Mucosa of descending colon (tissue), 3 donors: ENCODE measurements around the gene MYH9. TPM values are rescaled to one million over a fixed set of nuclear protein-coding genes. Genes with fewer than 3 reads are reported as not detected.

Source experiments
- ATAC-seq: fragments of 200-7000 bp; cut with Tn5 transposase; one replicate; pipeline ENCODE4 v1.9.1; 2020; ENCODE audit warnings: mild to moderate bottlenecking, moderate library complexity
- DNase-seq, 3 donors: peaks; one replicate each; pipeline ENCODE4 v3.0.0-alpha.2; 2020
- H3K36me3 ChIP-seq: fragments of 200-600 bp; one replicate; pipeline ENCODE4 v1.8.0; 2021; ENCODE audit warnings: low read depth, mild to moderate bottlenecking
- H3K4me1 ChIP-seq: fragments of 200-600 bp; one replicate; pipeline ENCODE4 v1.8.0; 2021; ENCODE audit warnings: low read depth, mild to moderate bottlenecking
- H3K4me3 ChIP-seq: fragments of 200-600 bp; one replicate; pipeline ENCODE4 v1.8.0; 2021; ENCODE audit warnings: mild to moderate bottlenecking
- H3K9me3 ChIP-seq: fragments of 200-600 bp; one replicate; pipeline ENCODE4 v1.8.0; 2021; ENCODE audit warnings: mild to moderate bottlenecking
- intact Hi-C, 2 donors: fragments of 100-400 bp; cut with DNase I in 1 of 2; cut with micrococcal nuclease in 1 of 2; formaldehyde crosslinking; loops; one replicate each; pipeline versions ENCODE4 v1.11.0 to v1.11.1; 2022; cut with DNase I, micrococcal nuclease
- total RNA-seq, 3 donors: library from RNA; stranded (reverse); fragmentation: NEBNext Ultra II Directional in 2 of 3; extraction: Animal tissue kit (Norgen Biotek cat#: 25700) in 2 of 3; gene quantifications; one replicate each; pipeline versions ENCODE4 v1.2.1 to v1.2.4, GENCODE V29; 2021 to 2023
- TF ChIP-seq, protein P1 (sequence below): fragments of 200-600 bp; IDR thresholded peaks from one replicate; pipeline ENCODE4 v1.8.0; 2022; ENCODE audit warnings: antibody characterized with exemption, mild to moderate bottlenecking
- donor health status: DM: no; HTN: no; CAD: no; lungs with moderate emphysema.
- donor health status: DM: no; HTN: no; CAD: no.
- donor health status: DM: no; HTN: yes; CAD: no.

The MYH9 gene
- total RNA-seq, 3 donors from 2014 or later: 501 to 831 (median 599) TPM

DNA sequence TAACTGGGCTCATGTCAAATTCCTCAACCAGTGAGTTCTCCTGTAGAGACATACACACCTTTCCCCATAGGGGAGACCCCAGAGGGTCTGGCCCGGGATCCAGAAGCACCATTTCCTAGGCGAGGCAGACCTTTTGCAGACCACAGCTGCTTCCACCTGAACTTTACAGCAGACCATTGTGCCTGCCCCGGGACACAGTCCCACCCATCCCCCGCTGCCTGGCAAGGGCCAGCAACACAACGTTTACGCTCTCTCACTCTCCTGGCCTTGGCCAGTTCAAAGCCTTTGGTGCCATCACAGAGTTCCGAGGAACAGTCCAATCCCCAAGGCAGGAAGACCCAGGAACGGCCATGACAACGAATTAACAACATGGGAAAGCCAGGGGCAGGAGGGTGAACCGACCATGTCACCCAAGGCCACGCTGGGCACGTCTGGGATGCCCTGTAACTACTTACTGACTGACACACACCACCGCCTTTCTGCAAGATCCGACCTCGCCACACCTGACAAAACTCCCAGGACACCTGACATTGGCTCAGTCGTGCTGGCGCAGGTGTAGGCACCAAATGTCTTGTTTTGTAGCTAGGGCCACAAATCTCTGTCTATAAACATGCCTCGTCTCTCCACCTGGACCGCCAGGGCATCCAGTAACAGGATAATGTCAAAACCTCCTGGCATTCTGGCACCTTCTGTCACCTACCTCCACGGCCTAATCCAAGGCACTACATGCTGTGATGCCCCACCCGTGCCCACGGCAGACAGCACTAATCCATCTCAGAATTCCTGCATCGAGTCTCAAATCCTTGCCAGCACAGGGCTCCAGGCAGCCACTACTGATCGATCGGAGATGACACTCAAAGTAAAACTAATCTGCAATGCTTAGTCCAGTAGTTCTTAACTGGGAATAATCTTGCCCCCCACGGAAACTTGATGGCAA is 51.3 kb downstream of the MYH9 start:
- DNase-seq (no peak), ATAC-seq (no peak)
- no peak overlapping the region for H3K4me3 ChIP-seq
- intact Hi-C loops: no loop called here
- H3K9me3 ChIP-seq: no peaks in the 10 kb centered on the region
- TF ChIP-seq, protein P1, sequence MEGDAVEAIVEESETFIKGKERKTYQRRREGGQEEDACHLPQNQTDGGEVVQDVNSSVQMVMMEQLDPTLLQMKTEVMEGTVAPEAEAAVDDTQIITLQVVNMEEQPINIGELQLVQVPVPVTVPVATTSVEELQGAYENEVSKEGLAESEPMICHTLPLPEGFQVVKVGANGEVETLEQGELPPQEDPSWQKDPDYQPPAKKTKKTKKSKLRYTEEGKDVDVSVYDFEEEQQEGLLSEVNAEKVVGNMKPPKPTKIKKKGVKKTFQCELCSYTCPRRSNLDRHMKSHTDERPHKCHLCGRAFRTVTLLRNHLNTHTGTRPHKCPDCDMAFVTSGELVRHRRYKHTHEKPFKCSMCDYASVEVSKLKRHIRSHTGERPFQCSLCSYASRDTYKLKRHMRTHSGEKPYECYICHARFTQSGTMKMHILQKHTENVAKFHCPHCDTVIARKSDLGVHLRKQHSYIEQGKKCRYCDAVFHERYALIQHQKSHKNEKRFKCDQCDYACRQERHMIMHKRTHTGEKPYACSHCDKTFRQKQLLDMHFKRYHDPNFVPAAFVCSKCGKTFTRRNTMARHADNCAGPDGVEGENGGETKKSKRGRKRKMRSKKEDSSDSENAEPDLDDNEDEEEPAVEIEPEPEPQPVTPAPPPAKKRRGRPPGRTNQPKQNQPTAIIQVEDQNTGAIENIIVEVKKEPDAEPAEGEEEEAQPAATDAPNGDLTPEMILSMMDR: no peak
- peaks cover 16% of the 10 kb centered on the region for H3K36me3 ChIP-seq
- peaks cover 52% of the 10 kb centered on the region for H3K4me1 ChIP-seq

DNA sequence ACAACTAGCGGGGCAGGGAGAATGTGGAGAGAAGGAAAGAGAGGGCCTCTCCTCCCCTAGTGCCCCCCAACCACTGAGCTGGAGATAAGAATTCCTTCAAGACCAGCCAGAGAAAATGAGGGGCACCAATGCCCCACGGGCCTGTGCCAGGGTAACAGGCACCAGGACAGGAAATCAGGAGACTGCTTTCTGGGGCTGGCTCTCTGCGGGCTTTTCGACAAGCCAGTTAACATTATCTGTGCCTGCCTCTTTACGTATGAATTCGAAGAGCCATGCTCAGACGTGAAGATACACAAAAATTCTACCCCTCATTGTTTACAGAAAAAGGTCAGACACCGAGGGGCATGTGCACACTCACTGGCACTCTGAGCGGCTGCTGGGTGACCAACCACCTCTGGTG is 52.1 kb downstream of the MYH9 start:
- intact Hi-C loops: loop anchor here in 1 of 2 donors (2.0 kb wide), 1 partner anchor 51 kb away; the partner anchor contains the start of gene MYH9
- H3K36me3 ChIP-seq: peaks cover 14% of the 10 kb centered on the region
- no peaks in the 10 kb centered on the region for H3K9me3 ChIP-seq
- no peak for ATAC-seq
- TF ChIP-seq, protein P1: no peak
- H3K4me3 ChIP-seq: no peak overlapping the region
- DNase-seq: no peak
- peaks cover 59% of the 10 kb centered on the region for H3K4me1 ChIP-seq

- H3K36me3 ChIP-seq: peaks cover 14% of the 10 kb centered on the region
- H3K4me3 ChIP-seq: no peak overlapping the region
- no peaks in the 10 kb centered on the region for H3K9me3 ChIP-seq
- TF ChIP-seq, protein P1: no peak
- DNase-seq (no peak), ATAC-seq (no peak)
- intact Hi-C loops: loop anchor here in 1 of 2 donors (2.0 kb wide), 1 partner anchor 52 kb away; the partner anchor contains the start of gene MYH9
- peaks cover 65% of the 10 kb centered on the region for H3K4me1 ChIP-seq
Observed at GRCh38 chr22:36334821-36335603, 52.8 kb downstream of the MYH9 start.

DNA sequence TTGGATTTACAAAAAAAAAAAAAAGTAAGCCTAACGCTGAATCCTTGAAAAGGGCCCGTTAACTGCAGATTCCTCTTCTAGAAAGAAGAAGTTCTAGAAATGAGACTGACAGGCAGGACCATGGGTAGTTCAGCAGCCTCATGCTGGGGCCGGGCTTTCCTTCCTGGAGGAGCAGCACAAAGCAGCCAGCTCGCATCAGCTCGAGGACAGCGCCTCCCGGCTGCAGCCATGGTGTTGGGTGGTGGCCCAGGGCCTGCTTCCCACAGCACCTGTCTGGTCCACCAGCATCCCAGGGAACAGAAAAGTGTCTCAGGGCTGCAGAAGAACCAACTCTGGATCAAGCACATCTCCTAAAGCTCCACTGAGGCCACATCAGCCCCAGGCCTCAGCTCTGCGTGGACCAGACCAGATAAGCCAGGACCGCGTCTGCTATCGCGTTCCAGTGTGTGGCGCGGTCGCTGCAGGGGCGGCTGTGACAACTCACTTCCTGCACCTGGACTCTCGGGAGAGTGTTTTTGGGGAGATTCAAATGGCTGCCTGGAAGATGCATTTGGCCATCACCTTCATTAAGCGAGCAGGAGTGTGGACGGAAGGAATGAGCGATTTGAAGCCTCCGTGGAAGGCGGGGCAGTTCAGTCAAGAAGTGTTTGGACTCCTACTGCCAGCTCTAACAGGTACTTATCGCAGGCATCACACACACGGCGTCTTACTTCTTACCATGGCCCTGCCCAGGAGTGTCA is 53.5 kb downstream of the MYH9 start:
- DNase-seq (peak in 1 of 3 donors; percentile 60), ATAC-seq (peak; percentile 4)
- intact Hi-C loops: loop anchor here in 1 of 2 donors (2.0 kb wide), 1 partner anchor 53 kb away; the partner anchor contains the start of gene MYH9
- Histone ChIP-seq H3K36me3 (peaks cover 14% of the 10 kb centered on the region), H3K9me3 (no peaks in the 10 kb centered on the region), H3K4me3 (no peak overlapping the region), H3K4me1 (peaks cover 73% of the 10 kb centered on the region)
- TF ChIP-seq, protein P1: no peak

GRCh38 chr22:36333644-36334043 is 54.1 kb downstream of the MYH9 start:
- H3K9me3 ChIP-seq: no peaks in the 10 kb centered on the region
- intact Hi-C loops: loop anchor here in 1 of 2 donors (2.0 kb wide), 1 partner anchor 53 kb away; the partner anchor contains the start of gene MYH9
- peaks cover 79% of the 10 kb centered on the region for H3K4me1 ChIP-seq
- TF ChIP-seq, protein P1: no peak
- H3K36me3 ChIP-seq: peaks cover 14% of the 10 kb centered on the region
- no peak for DNase-seq
- H3K4me3 ChIP-seq: no peak overlapping the region
- ATAC-seq: no peak
